Suprapubic skin (tissue), 4 donors: ENCODE data around the gene LRRTM4. TPM values are rescaled to one million over a fixed set of nuclear protein-coding genes. Genes with fewer than 3 reads are reported as not detected.

Experiments used
- DNase-seq, 2 donors: peaks; one replicate each; pipeline ENCODE4 v3.0.0-alpha.2; 2019; ENCODE audit warnings: low spot score in 2 of 2
- H3K27ac ChIP-seq: fragments of 200-600 bp; sonication (generic); one replicate; pipeline ENCODE4 v1.5.1; 2019
- H3K27me3 ChIP-seq: fragments of 200-600 bp; sonication (generic); one replicate; pipeline ENCODE4 v1.5.1; 2019
- H3K36me3 ChIP-seq: fragments of 200-600 bp; sonication (generic); one replicate; pipeline ENCODE4 v1.5.1; 2019
- H3K4me1 ChIP-seq: fragments of 200-600 bp; sonication (generic); one replicate; pipeline ENCODE4 v1.5.1; 2019
- H3K4me3 ChIP-seq: fragments of 200-600 bp; sonication (generic); one replicate; pipeline ENCODE4 v1.5.1; 2019; ENCODE audit warnings: mild to moderate bottlenecking
- H3K9me3 ChIP-seq: fragments of 200-600 bp; sonication (generic); one replicate; pipeline ENCODE4 v1.5.1; 2019
- EP300 ChIP-seq: sonication (generic); formaldehyde crosslinking; IDR thresholded peaks from one replicate; pipeline ENCODE4 v1.6.1; 2017; ENCODE audit warnings: antibody characterized with exemption
- POLR2A ChIP-seq, 2 donors: fragments of 450-650 bp; IDR thresholded peaks; one replicate each; pipeline ENCODE4 v1.6.1; 2017; ENCODE audit warnings: antibody characterized with exemption in 2 of 2, mild to moderate bottlenecking in 2 of 2, moderate library complexity in 2 of 2
- POLR2AphosphoS5 ChIP-seq, 3 donors: sonication (generic); formaldehyde crosslinking; IDR thresholded peaks; one replicate each; pipeline ENCODE4 v1.6.1; 2017; ENCODE audit warnings: antibody characterized with exemption in 3 of 3
- WGBS: methylation state at CpG from one replicate; pipeline ENCODE4 v1.1.5; 2018; 5-methylcytosine and 5-hydroxymethylcytosine counted together
- total RNA-seq, 4 donors: library from RNA; depleted of rRNA; stranded (reverse); fragments of >200 nt; gene quantifications; one replicate each; pipeline ENCODE4 v1.1.0, GENCODE V29; 2016
- TF ChIP-seq, protein P1 (sequence below), 2 donors: fragments of 200-600 bp in 1 of 2; fragments of 450-650 bp in 1 of 2; sonication (generic) in 1 of 2; IDR thresholded peaks; one replicate each; pipeline ENCODE4 v1.5.1; 2016 to 2019; ENCODE audit warnings: antibody characterized with exemption in 2 of 2, mild to moderate bottlenecking in 1 of 2, moderate library complexity in 1 of 2

The LRRTM4 gene
- total RNA-seq, 4 donors from 2014 or later = not detected

DNA sequence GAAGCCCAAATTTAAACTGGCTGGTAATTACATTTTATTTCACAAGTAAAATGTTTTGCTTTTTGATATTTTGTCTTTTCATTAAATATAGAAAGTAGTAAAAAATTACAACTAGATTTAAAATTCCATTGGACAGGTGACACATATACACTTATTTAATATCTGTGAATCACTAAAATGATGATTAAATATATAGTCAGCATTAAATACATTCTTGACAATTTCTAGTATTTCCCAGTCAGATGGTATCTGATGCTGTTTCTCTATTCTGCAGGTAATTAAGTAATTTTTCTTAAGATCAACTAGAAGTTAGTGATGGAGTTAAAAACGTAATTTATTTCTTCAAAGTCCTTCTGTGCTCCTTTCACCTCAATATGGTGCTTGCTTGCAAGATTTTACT lies 237.8 kb downstream of the LRRTM4 start:
- DNase-seq = no peak
- H3K27ac ChIP-seq = no peak overlapping the region
- H3K27me3 ChIP-seq = no peaks in the 10 kb centered on the region
- no peak for TF ChIP-seq EP300
- TF ChIP-seq, protein P1, sequence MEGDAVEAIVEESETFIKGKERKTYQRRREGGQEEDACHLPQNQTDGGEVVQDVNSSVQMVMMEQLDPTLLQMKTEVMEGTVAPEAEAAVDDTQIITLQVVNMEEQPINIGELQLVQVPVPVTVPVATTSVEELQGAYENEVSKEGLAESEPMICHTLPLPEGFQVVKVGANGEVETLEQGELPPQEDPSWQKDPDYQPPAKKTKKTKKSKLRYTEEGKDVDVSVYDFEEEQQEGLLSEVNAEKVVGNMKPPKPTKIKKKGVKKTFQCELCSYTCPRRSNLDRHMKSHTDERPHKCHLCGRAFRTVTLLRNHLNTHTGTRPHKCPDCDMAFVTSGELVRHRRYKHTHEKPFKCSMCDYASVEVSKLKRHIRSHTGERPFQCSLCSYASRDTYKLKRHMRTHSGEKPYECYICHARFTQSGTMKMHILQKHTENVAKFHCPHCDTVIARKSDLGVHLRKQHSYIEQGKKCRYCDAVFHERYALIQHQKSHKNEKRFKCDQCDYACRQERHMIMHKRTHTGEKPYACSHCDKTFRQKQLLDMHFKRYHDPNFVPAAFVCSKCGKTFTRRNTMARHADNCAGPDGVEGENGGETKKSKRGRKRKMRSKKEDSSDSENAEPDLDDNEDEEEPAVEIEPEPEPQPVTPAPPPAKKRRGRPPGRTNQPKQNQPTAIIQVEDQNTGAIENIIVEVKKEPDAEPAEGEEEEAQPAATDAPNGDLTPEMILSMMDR (IDR thresholded peaks at IDR 0.05) = no peak
- TF ChIP-seq POLR2AphosphoS5 (IDR thresholded peaks at IDR 0.05) = no peak
- no peak for TF ChIP-seq POLR2A (IDR thresholded peaks at IDR 0.05)
- WGBS = 59% methylated on average over 1 of the region's 1 CpG
- H3K4me3 ChIP-seq = no peak overlapping the region
- H3K36me3 ChIP-seq = no peaks in the 10 kb centered on the region
- no peaks in the 10 kb centered on the region for H3K9me3 ChIP-seq
- no peaks in the 10 kb centered on the region for H3K4me1 ChIP-seq

DNA sequence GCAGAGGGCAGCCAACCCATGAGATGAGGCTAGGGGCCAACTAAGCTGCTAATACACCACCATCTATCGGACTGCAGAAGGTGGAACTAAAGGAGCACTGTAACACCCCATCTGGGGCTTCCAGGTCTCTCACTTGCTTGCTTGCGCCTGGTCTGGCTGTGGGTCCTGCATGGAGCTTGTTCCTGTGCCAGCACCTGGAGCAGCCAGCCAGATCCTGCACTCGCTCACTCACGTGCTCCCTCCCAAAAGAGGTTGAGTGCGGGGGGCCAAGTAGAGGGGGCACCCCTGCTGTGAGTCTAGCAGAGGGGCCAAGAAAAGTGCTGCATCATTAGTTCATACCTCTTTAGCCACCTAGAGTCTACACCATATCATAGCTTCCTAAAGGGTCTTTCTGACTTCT lies 250.9 kb downstream of the LRRTM4 start:
- H3K27me3 ChIP-seq = no peaks in the 10 kb centered on the region
- 89% methylated on average over 5 of the region's 5 CpGs for WGBS
- no peak for TF ChIP-seq EP300
- H3K27ac ChIP-seq = no peak overlapping the region
- H3K4me1 ChIP-seq = no peaks in the 10 kb centered on the region
- no peaks in the 10 kb centered on the region for H3K36me3 ChIP-seq
- H3K4me3 ChIP-seq = no peak overlapping the region
- DNase-seq = no peak
- H3K9me3 ChIP-seq = no peaks in the 10 kb centered on the region

DNA sequence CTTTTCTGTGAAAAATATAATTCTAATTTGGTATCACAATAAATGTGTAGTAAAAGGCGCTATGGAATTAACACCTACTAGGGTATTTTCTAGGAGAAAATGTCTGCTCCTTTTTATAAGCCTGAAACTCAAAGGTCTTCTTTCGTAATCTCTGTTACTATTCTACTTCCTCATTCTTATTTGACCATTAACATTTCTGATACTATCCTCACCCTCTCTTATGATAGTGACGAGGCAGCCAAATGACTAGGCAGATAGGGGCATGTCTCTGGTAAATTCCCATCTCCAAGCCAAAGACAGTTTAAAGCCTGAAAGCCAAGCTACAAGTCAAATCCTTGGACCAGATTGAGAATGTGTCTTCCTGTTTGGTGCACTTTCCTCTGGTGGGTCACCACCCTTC lies 251.7 kb downstream of the LRRTM4 start:
- DNase-seq = no peak
- Histone ChIP-seq H3K36me3 (no peaks in the 10 kb centered on the region), H3K27ac (no peak overlapping the region), H3K9me3 (no peaks in the 10 kb centered on the region), H3K4me1 (no peaks in the 10 kb centered on the region), H3K27me3 (no peaks in the 10 kb centered on the region), H3K4me3 (no peak overlapping the region)
- 78% methylated on average over 3 of the region's 3 CpGs for WGBS
- TF ChIP-seq, protein P1 (IDR thresholded peaks at IDR 0.05) = no peak
- TF ChIP-seq EP300 (no peak), POLR2A (IDR thresholded peaks at IDR 0.05) (no peak), POLR2AphosphoS5 (IDR thresholded peaks at IDR 0.05) (no peak)

DNA sequence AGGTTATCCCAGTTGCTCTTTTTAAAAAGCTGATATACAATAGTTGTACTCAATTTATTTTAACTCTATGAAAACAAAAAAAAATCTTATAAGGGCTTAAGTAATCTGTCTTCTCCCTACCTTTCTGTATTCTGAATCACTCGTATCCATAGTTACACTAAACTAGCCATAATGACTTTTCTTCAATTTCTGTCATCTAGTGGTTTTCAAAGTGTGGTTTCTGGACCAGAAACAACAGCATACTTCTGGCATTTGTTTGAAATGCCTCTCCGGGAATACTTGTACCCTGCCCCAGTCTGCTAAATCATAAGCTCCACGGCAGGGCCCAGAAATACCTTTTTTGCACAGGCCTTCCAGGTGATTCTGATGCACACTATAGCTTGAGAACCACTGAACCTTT lies 253.6 kb downstream of the LRRTM4 start:
- H3K4me3 ChIP-seq = no peak overlapping the region
- 85% methylated on average over 3 of the region's 3 CpGs for WGBS
- H3K27me3 ChIP-seq = no peaks in the 10 kb centered on the region
- DNase-seq = no peak
- no peak for TF ChIP-seq POLR2AphosphoS5 (IDR thresholded peaks at IDR 0.05)
- no peak for TF ChIP-seq EP300
- TF ChIP-seq, protein P1 (IDR thresholded peaks at IDR 0.05) = no peak
- no peak for TF ChIP-seq POLR2A (IDR thresholded peaks at IDR 0.05)
- H3K36me3 ChIP-seq = no peaks in the 10 kb centered on the region
- no peaks in the 10 kb centered on the region for H3K4me1 ChIP-seq
- H3K9me3 ChIP-seq = no peaks in the 10 kb centered on the region
- no peak overlapping the region for H3K27ac ChIP-seq

DNA sequence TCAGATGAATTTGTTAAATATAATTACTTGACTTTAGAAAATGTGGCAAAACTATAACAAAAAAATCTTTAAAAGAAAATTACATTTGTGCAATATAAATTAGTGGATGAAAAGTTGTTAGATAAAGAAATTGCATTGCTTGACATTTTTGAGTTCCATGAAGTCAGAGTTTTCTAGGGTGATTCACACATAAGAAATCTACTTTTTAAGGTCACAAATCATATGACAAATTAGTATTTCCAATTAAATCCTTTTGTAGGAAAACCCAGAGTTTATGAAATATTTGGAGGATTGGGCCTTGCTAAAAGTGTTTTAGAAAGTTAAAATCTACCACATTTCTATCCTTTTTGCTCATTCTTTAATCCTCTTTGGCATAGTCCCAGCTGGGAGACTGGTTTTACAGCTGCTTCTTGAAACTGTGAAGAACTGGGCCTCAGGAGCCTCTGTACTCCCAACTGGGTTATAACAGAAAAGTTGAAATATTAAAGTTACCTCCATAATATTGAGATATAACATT lies 289.2 kb downstream of the LRRTM4 start:
- H3K27ac ChIP-seq = no peak overlapping the region
- TF ChIP-seq POLR2AphosphoS5 (IDR thresholded peaks at IDR 0.05) (no peak), EP300 (no peak), POLR2A (IDR thresholded peaks at IDR 0.05) (no peak)
- TF ChIP-seq, protein P1 (IDR thresholded peaks at IDR 0.05) = no peak
- no peaks in the 10 kb centered on the region for H3K4me1 ChIP-seq
- no peaks in the 10 kb centered on the region for H3K36me3 ChIP-seq
- no peak for DNase-seq
- H3K27me3 ChIP-seq = no peaks in the 10 kb centered on the region
- no peaks in the 10 kb centered on the region for H3K9me3 ChIP-seq
- H3K4me3 ChIP-seq = no peak overlapping the region

DNA sequence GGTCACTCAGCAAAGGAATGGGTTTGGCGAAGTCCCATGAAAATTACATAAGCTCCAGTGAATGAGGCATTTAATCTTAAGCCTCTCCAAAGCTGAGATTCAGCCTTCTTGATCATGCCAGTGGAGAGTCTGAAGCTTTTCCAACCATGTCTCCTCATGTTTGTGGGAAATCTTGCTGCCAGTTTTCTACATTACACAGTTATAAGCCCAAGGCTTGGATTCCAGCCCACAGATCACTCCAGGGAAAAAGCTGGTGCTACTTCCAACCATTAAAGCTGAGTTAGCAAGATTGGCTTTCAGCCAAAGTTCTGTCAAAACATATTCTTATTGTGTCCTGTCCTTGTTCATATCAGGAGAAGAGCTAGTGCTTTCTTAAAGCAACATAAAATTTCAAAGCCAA lies 293.8 kb downstream of the LRRTM4 start:
- Histone ChIP-seq H3K4me3 (no peak overlapping the region), H3K36me3 (no peaks in the 10 kb centered on the region), H3K27ac (no peak overlapping the region), H3K4me1 (no peaks in the 10 kb centered on the region), H3K27me3 (no peaks in the 10 kb centered on the region), H3K9me3 (no peaks in the 10 kb centered on the region)
- no peak for DNase-seq
- WGBS = 29% methylated on average over 1 of the region's 1 CpG
- TF ChIP-seq EP300 (no peak), POLR2A (IDR thresholded peaks at IDR 0.05) (no peak), POLR2AphosphoS5 (IDR thresholded peaks at IDR 0.05) (no peak)
- TF ChIP-seq, protein P1 (IDR thresholded peaks at IDR 0.05) = no peak
